ENCODE measurements around the gene CDK17.

DNA sequence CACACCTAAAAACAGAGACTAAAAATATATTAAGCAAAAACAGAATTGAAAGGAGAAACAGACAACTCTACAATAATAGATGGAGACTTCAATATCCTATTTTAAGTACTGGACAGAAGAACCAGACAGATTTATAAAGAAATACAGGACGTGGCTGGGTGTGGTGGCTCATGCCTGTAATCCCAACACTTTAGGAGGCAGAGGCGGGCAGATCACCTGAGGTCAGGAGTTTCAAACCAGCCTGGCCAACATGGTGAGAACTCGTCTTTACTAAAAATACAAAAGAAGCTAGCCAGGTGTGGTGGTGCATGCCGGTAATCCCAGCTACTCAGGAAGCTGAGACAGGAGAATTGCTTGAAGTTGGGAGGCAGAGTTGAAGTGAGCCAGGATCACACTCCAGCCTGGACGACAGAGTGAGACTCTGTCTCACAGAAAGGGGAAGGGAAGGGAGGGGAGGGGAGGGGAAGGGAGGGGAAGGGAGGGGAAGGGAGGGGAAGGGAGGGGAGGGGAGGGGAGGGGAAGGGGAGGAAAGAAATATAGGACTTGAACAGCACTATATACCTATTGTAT lies 53.0 kb downstream of the CDK17 start:
- TF ChIP-seq CTCF (IDR thresholded peaks at IDR 0.05) (no peak), POLR2A (IDR thresholded peaks at IDR 0.05) (no peak)

Data from prostate gland (tissue), 2 donors.